ENCODE results near the gene GDPGP1. TPM values are rescaled to one million over a fixed set of nuclear protein-coding genes. Genes with fewer than 3 reads are reported as not detected.

GDPGP1 gene
- total and polyA plus RNA-seq, 10 of the 15 experiments (the other 5 are each of a cell fraction or from before 2014, with no cell fraction given) = 0.68 to 8.9 (median 3.0) TPM

DNA sequence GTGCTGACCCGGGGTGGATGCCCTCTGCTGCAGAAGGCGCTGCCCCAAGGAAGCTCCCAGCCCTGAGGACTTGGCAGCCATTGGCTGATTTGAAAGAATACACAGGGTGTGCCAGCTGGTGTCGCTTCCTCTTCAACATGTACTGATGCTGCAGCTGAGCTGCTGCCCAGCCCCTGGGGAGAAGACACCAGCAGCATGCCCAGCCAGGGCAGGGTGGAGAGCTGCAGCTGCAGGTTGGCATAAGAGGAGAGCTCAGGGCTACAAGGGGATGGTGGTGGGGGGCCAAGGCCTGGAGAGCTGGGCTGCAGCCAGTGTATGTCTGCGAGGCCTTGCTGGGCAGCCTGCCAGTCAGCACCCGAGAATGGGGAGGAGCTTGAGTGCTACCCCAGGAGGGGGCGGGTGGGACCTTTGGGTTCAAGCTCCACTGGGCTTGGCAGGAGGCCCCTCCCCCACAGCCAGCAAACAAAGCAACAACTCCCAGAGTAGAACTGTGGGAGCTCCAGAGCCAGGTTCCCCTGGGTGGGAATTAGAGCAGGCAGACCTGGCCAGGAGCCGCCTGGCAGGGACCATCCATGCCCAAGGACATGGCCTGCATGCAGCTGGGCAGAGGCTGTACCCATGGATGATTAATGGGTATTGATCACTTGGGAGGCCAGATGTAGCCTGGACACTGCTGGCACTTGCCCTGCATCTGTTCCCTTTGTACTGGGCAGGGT lies 42.1 kb upstream of the GDPGP1 start (continued):
- TF ChIP-seq SMAD1 (IDR thresholded peaks at IDR 0.05; ENCODE audit: low read depth, partially characterized antibody) (no peak), ATF7 (IDR thresholded peaks at IDR 0.05; ENCODE audit: low read depth) (no peak), ZNF274 (IDR thresholded peaks at IDR 0.05; ENCODE audit: insufficient read depth, insufficient read length) (no peak), IKZF1 (conservative IDR thresholded peaks at IDR 0.05) (peak; percentile 52), ZZZ3 (IDR thresholded peaks at IDR 0.05; ENCODE audit: control insufficient read depth, insufficient read length, low read depth) (no peak), EP300 (IDR thresholded peaks at IDR 0.05; ENCODE audit: borderline replicate concordance in 1 of 2, control insufficient read depth in 1 of 2, low read depth in 2 of 2, low read length in 2 of 2) (no peak), MYC (IDR thresholded peaks at IDR 0.05; ENCODE audit: insufficient read depth, insufficient read length, insufficient replicate concordance, low read length, severe bottlenecking) (no peak), BACH1 (IDR thresholded peaks at IDR 0.05; ENCODE audit: borderline replicate concordance) (no peak), BHLHE40 (IDR thresholded peaks at IDR 0.05; ENCODE audit: borderline replicate concordance in 1 of 2, low read depth in 2 of 2, low read length in 1 of 2) (peak; percentile 5 to 41; a peak in 1 of 4 replicates), BRCA1 (IDR thresholded peaks at IDR 0.05; ENCODE audit: low read depth, low read length) (no peak), SIX5 (IDR thresholded peaks at IDR 0.05; ENCODE audit: low read depth, low read length, severe bottlenecking) (no peak), CBX5 (IDR thresholded peaks at IDR 0.05; ENCODE audit: low read depth) (no peak), GATAD2B (conservative IDR thresholded peaks at IDR 0.05; ENCODE audit: low read depth) (0 out of 2 replicates have a peak, but pooled peaks have one; percentile 69), PAX5 (IDR thresholded peaks at IDR 0.05; ENCODE audit: borderline replicate concordance, low read depth, low read length) (0 out of 2 replicates have a peak, but pooled peaks have one; percentile 56)
- TF ChIP-seq, protein P1, sequence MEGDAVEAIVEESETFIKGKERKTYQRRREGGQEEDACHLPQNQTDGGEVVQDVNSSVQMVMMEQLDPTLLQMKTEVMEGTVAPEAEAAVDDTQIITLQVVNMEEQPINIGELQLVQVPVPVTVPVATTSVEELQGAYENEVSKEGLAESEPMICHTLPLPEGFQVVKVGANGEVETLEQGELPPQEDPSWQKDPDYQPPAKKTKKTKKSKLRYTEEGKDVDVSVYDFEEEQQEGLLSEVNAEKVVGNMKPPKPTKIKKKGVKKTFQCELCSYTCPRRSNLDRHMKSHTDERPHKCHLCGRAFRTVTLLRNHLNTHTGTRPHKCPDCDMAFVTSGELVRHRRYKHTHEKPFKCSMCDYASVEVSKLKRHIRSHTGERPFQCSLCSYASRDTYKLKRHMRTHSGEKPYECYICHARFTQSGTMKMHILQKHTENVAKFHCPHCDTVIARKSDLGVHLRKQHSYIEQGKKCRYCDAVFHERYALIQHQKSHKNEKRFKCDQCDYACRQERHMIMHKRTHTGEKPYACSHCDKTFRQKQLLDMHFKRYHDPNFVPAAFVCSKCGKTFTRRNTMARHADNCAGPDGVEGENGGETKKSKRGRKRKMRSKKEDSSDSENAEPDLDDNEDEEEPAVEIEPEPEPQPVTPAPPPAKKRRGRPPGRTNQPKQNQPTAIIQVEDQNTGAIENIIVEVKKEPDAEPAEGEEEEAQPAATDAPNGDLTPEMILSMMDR (IDR thresholded peaks at IDR 0.05 in 2 of 3, conservative IDR thresholded peaks at IDR 0.05 in 1 of 3; ENCODE audit: control insufficient read depth in 2 of 3, extremely low read depth in 1 of 3, insufficient read depth in 1 of 3, low read depth in 3 of 3, low read length in 3 of 3) = no peak
- TF ChIP-seq, protein P2, sequence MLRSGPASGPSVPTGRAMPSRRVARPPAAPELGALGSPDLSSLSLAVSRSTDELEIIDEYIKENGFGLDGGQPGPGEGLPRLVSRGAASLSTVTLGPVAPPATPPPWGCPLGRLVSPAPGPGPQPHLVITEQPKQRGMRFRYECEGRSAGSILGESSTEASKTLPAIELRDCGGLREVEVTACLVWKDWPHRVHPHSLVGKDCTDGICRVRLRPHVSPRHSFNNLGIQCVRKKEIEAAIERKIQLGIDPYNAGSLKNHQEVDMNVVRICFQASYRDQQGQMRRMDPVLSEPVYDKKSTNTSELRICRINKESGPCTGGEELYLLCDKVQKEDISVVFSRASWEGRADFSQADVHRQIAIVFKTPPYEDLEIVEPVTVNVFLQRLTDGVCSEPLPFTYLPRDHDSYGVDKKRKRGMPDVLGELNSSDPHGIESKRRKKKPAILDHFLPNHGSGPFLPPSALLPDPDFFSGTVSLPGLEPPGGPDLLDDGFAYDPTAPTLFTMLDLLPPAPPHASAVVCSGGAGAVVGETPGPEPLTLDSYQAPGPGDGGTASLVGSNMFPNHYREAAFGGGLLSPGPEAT (IDR thresholded peaks at IDR 0.05; ENCODE audit: low read depth) = no peak
- TF ChIP-seq, protein P3, sequence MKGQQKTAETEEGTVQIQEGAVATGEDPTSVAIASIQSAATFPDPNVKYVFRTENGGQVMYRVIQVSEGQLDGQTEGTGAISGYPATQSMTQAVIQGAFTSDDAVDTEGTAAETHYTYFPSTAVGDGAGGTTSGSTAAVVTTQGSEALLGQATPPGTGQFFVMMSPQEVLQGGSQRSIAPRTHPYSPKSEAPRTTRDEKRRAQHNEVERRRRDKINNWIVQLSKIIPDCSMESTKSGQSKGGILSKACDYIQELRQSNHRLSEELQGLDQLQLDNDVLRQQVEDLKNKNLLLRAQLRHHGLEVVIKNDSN (IDR thresholded peaks at IDR 0.05; ENCODE audit: borderline replicate concordance, extremely low read length, insufficient read depth, low read depth, low read length) = no peak
- TF ChIP-seq, protein P4, sequence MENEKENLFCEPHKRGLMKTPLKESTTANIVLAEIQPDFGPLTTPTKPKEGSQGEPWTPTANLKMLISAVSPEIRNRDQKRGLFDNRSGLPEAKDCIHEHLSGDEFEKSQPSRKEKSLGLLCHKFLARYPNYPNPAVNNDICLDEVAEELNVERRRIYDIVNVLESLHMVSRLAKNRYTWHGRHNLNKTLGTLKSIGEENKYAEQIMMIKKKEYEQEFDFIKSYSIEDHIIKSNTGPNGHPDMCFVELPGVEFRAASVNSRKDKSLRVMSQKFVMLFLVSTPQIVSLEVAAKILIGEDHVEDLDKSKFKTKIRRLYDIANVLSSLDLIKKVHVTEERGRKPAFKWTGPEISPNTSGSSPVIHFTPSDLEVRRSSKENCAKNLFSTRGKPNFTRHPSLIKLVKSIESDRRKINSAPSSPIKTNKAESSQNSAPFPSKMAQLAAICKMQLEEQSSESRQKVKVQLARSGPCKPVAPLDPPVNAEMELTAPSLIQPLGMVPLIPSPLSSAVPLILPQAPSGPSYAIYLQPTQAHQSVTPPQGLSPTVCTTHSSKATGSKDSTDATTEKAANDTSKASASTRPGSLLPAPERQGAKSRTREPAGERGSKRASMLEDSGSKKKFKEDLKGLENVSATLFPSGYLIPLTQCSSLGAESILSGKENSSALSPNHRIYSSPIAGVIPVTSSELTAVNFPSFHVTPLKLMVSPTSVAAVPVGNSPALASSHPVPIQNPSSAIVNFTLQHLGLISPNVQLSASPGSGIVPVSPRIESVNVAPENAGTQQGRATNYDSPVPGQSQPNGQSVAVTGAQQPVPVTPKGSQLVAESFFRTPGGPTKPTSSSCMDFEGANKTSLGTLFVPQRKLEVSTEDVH (IDR thresholded peaks at IDR 0.05; ENCODE audit: low read depth, partially characterized antibody) = no peak
